MM.1S (cell line): ENCODE results near the gene INPP5F.

Source experiments
- EZH2 ChIP-seq: fragments of 300-600 bp; sonication (generic); optimal IDR thresholded peaks from 2 replicates; pipeline ENCODE3; 2017; ENCODE audit warnings: low read depth, mild to moderate bottlenecking, antibody characterized with exemption, low read length, mixed read lengths
- TF ChIP-seq, protein P1 (sequence below): fragments of 300-600 bp; sonication (generic); IDR thresholded peaks from 2 replicates; pipeline ENCODE4 v1.5.1; 2016; ENCODE audit warnings: antibody characterized with exemption, low read length, mixed read lengths

DNA sequence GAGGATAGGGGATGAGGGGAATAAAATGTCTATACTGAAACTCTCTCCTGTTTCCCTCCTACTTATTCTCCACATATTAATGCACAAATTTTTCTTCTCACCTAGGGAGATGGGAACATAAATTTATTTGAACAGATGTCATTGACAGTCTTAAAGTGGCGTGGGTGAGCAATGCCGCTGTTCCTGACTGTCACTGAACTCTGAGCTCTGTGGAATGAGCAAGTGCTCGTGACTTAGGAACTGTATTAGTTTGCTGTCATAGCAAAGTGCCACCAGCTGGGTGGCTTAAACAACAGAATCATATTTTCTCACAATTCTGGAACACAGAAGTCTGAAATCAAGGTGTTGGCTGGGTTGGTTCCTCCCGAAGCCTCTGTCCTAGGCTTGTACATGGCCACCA, 29.1 kb downstream of the INPP5F start:
- TF ChIP-seq EZH2, result no peak
- TF ChIP-seq, protein P1, sequence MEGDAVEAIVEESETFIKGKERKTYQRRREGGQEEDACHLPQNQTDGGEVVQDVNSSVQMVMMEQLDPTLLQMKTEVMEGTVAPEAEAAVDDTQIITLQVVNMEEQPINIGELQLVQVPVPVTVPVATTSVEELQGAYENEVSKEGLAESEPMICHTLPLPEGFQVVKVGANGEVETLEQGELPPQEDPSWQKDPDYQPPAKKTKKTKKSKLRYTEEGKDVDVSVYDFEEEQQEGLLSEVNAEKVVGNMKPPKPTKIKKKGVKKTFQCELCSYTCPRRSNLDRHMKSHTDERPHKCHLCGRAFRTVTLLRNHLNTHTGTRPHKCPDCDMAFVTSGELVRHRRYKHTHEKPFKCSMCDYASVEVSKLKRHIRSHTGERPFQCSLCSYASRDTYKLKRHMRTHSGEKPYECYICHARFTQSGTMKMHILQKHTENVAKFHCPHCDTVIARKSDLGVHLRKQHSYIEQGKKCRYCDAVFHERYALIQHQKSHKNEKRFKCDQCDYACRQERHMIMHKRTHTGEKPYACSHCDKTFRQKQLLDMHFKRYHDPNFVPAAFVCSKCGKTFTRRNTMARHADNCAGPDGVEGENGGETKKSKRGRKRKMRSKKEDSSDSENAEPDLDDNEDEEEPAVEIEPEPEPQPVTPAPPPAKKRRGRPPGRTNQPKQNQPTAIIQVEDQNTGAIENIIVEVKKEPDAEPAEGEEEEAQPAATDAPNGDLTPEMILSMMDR, result no peak
